Right hindlimb (tissue), 1 donor: ENCODE results near the gene EPHA8.

Experiments used
- DNase-seq: peaks from one replicate; pipeline ENCODE4 v3.0.0-alpha.2; 2018

The EPHA8 gene

GRCh38 chr1:22625262-22625925 is 62.1 kb downstream of the EPHA8 start:
- DNase-seq: no peak

- no peak for DNase-seq
Observed at GRCh38 chr1:22626237-22627157, 63.2 kb downstream of the EPHA8 start.

GRCh38 chr1:22627331-22627730 is 64.0 kb downstream of the EPHA8 start:
- DNase-seq: no peak

GRCh38 chr1:22628698-22629444 is 65.6 kb downstream of the EPHA8 start:
- no peak for DNase-seq

GRCh38 chr1:22629886-22630285 is 66.6 kb downstream of the EPHA8 start:
- DNase-seq: no peak

GRCh38 chr1:22633697-22634463 is 70.6 kb downstream of the EPHA8 start:
- DNase-seq: no peak

- DNase-seq: peak; percentile 51
Observed at GRCh38 chr1:22635436-22635835, 72.1 kb downstream of the EPHA8 start.

GRCh38 chr1:22636353-22636752 is 73.1 kb downstream of the EPHA8 start, which contains the start of gene C1QA:
TSS of gene C1QA (plus strand) at chr1:22636628. CDS start at chr1:22637617, 989 bp downstream.
- no peak for DNase-seq

GRCh38 chr1:22636927-22637326 is 73.6 kb downstream of the EPHA8 start:
- no peak for DNase-seq

- no peak for DNase-seq
Observed at GRCh38 chr1:22637907-22638445, 74.7 kb downstream of the EPHA8 start.

- DNase-seq: no peak
Observed at GRCh38 chr1:22638476-22639234, 75.4 kb downstream of the EPHA8 start.

GRCh38 chr1:22639286-22639685 is 76.0 kb downstream of the EPHA8 start:
- DNase-seq: peak; percentile 41

GRCh38 chr1:22641247-22641646 is 78.0 kb downstream of the EPHA8 start:
- no peak for DNase-seq

GRCh38 chr1:22641906-22642636 is 78.8 kb downstream of the EPHA8 start:
- DNase-seq: peak; percentile 86

GRCh38 chr1:22643381-22643780 is 80.1 kb downstream of the EPHA8 start, which contains the start of gene C1QC:
TSS of gene C1QC (plus strand) at chr1:22643633. CDS start at chr1:22644024, 391 bp downstream.
- no peak for DNase-seq

GRCh38 chr1:22643928-22644327 is 80.6 kb downstream of the EPHA8 start:
- DNase-seq: no peak

GRCh38 chr1:22645931-22646330 is 82.6 kb downstream of the EPHA8 start:
- DNase-seq: no peak

- DNase-seq: no peak
Observed at GRCh38 chr1:22646384-22646783, 83.1 kb downstream of the EPHA8 start.

- DNase-seq: no peak
Observed at GRCh38 chr1:22650089-22650693, 86.9 kb downstream of the EPHA8 start.
